K562 (cell line): ENCODE results near the gene TENT4B. TPM values are rescaled to one million over a fixed set of nuclear protein-coding genes. Genes with fewer than 3 reads are reported as not detected.

ENCODE experiments used
- CREM ChIP-seq: IDR thresholded peaks from 2 replicates; pipeline ENCODE4 v1.6.1; 2014; ENCODE audit warnings: antibody characterized with exemption, low read depth
- DPF2 ChIP-seq: fragments of 450-650 bp; IDR thresholded peaks from 2 replicates; pipeline ENCODE4 v1.6.1; 2016
- ESRRA ChIP-seq: fragments of 450-650 bp; IDR thresholded peaks from 2 replicates; pipeline ENCODE4 v1.6.1; 2014; ENCODE audit warnings: low read depth, mild to moderate bottlenecking, moderate library complexity, borderline replicate concordance
- ETV6 ChIP-seq, 3 experiments: fragments of 150-350 bp in 1 of 3; sonication (generic) in 1 of 3; formaldehyde crosslinking in 1 of 3; IDR thresholded peaks; 2 replicates each; pipeline versions ENCODE4 v1.6.1 to v1.8.0; 2014 to 2022; ENCODE audit warnings: borderline replicate concordance in 2 of 3, low read depth in 2 of 3, antibody characterized with exemption in 1 of 3, low read length in 1 of 3, mild to moderate bottlenecking in 1 of 3, missing genetic modification reagents in 1 of 3
- HIVEP1 ChIP-seq: fragments of 250-450 bp; sonication (Bioruptor Pico); IDR thresholded peaks from 2 replicates; pipeline ENCODE4 v1.4.0; 2020; ENCODE audit warnings: mild to moderate bottlenecking
- HNRNPLL ChIP-seq: fragments of 200-400 bp; formaldehyde crosslinking; IDR thresholded peaks from 2 replicates; pipeline ENCODE4 v1.6.1; 2017; ENCODE audit warnings: low read length, low read depth, mild to moderate bottlenecking; ENCODE audit not compliant: poor library complexity, severe bottlenecking
- MTF1 ChIP-seq: fragments of 250-450 bp; sonication (Bioruptor Pico); IDR thresholded peaks from 2 replicates; pipeline ENCODE4 v1.9.0; 2021; ENCODE audit warnings: moderate library complexity, mild to moderate bottlenecking, inconsistent platforms, borderline replicate concordance
- NR2C1 ChIP-seq, 2 experiments: fragments of 450-650 bp; IDR thresholded peaks; 2 replicates each; pipeline ENCODE4 v1.6.1; 2017; ENCODE audit warnings: mild to moderate bottlenecking in 2 of 2, antibody characterized with exemption in 1 of 2, inconsistent platforms in 1 of 2, missing compliant biosample characterization in 1 of 2, missing genetic modification characterization in 1 of 2
- PPARD ChIP-seq: fragments of 250-450 bp; sonication (Bioruptor Pico); IDR thresholded peaks from 2 replicates; pipeline ENCODE4 v1.8.0; 2022; ENCODE audit warnings: inconsistent platforms, mild to moderate bottlenecking, moderate library complexity
- PYGO2 ChIP-seq: fragments of 450-650 bp; IDR thresholded peaks from 2 replicates; pipeline ENCODE4 v1.6.1; 2016; ENCODE audit warnings: mild to moderate bottlenecking, missing genetic modification characterization, moderate library complexity, missing compliant biosample characterization
- ZNF174 ChIP-seq: fragments of 250-450 bp; sonication (Bioruptor Pico); IDR thresholded peaks from 2 replicates; pipeline ENCODE4 v1.4.0; 2020; ENCODE audit warnings: mild to moderate bottlenecking
- polyA plus RNA-seq, 8 experiments: library from polyadenylated mRNA; depleted of rRNA in 4 of 8; stranded (reverse) in 5 of 8; unstranded in 3 of 8; fragments of >200 nt; fragmentation: Nextera tagmentation in 2 of 8; fragmentation: Illumina TruSeq in 1 of 8; extraction: Ambion mirVana in 2 of 8; extraction: Trizol in 1 of 8; gene quantifications; 2 replicates each; pipeline versions ENCODE4 v1.2.1 to v1.2.3, GENCODE V29; 2011 to 2014; ENCODE audit warnings: inconsistent platforms in 1 of 8, missing spikeins in 1 of 8
- total RNA-seq, 7 experiments: library from RNA; depleted of rRNA in 6 of 7; stranded (reverse); fragments of >200 nt in 6 of 7; fragmentation: Illumina TruSeq in 2 of 7; extraction: Trizol in 2 of 7; gene quantifications; 2 replicates each; pipeline versions ENCODE4 v1.2.1 to v1.2.3, GENCODE V29; 2011 to 2021; ENCODE audit warnings: low replicate concordance in 1 of 7
- TF ChIP-seq, protein P1 (sequence below): fragments of 450-650 bp; IDR thresholded peaks from 2 replicates; pipeline ENCODE4 v1.6.1; 2014; ENCODE audit warnings: low read depth, mild to moderate bottlenecking, moderate library complexity, borderline replicate concordance
- TF ChIP-seq, protein P2 (sequence below): fragments of 450-650 bp; IDR thresholded peaks from 2 replicates; pipeline ENCODE4 v1.6.1; 2016; ENCODE audit warnings: mild to moderate bottlenecking
- TF ChIP-seq, protein P3 (sequence below): fragments of 450-650 bp; IDR thresholded peaks from 2 replicates; pipeline ENCODE4 v1.6.1; 2017; ENCODE audit warnings: antibody characterized with exemption, mild to moderate bottlenecking
- TF ChIP-seq, protein P4 (sequence below): fragments of 150-350 bp; IDR thresholded peaks from 2 replicates; pipeline ENCODE4 v1.6.1; 2014; ENCODE audit warnings: low read depth, mild to moderate bottlenecking, low read length, borderline replicate concordance

TENT4B gene
- total and polyA plus RNA-seq, 9 of the 15 experiments (the other 6 are each of a cell fraction or from before 2014, with no cell fraction given): 5.2 to 8.4 (median 7.0) TPM

DNA sequence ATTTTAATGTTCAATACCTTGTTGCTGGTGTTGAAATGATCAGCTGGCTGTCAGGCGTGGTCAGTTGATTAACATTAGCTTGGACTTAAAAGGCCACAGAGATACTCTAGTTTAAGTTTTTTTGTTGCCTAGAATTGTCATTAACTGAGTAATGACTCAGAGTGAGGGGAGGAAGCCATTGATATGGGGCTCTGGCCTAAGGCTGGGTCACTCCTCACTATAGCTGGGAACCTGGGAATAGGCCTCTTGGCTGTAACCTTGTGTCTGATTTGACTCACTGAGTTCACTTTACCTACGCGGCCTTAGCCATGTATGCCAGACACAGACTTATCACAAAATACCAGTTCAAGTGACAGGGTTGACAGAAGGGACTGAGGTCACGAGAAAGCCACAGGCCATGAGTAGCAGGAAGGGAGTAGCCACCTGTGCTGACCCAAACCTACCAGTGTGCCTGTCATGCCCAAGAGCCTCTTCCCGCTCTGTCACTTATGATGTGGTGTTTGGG, 75.3 kb downstream of the TENT4B start (continued):
- no peak for TF ChIP-seq PPARD (CRISPR knock-in tag)
- no peak for TF ChIP-seq NR2C1 (IDR thresholded peaks at IDR 0.05)
- peak; percentile 50 for TF ChIP-seq NR2C1 (tag; IDR thresholded peaks at IDR 0.05)
- TF ChIP-seq, protein P1, sequence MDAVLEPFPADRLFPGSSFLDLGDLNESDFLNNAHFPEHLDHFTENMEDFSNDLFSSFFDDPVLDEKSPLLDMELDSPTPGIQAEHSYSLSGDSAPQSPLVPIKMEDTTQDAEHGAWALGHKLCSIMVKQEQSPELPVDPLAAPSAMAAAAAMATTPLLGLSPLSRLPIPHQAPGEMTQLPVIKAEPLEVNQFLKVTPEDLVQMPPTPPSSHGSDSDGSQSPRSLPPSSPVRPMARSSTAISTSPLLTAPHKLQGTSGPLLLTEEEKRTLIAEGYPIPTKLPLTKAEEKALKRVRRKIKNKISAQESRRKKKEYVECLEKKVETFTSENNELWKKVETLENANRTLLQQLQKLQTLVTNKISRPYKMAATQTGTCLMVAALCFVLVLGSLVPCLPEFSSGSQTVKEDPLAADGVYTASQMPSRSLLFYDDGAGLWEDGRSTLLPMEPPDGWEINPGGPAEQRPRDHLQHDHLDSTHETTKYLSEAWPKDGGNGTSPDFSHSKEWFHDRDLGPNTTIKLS: no peak
- TF ChIP-seq DPF2: no peak; the same call in 1 of the 2 replicates
- TF ChIP-seq, protein P2, sequence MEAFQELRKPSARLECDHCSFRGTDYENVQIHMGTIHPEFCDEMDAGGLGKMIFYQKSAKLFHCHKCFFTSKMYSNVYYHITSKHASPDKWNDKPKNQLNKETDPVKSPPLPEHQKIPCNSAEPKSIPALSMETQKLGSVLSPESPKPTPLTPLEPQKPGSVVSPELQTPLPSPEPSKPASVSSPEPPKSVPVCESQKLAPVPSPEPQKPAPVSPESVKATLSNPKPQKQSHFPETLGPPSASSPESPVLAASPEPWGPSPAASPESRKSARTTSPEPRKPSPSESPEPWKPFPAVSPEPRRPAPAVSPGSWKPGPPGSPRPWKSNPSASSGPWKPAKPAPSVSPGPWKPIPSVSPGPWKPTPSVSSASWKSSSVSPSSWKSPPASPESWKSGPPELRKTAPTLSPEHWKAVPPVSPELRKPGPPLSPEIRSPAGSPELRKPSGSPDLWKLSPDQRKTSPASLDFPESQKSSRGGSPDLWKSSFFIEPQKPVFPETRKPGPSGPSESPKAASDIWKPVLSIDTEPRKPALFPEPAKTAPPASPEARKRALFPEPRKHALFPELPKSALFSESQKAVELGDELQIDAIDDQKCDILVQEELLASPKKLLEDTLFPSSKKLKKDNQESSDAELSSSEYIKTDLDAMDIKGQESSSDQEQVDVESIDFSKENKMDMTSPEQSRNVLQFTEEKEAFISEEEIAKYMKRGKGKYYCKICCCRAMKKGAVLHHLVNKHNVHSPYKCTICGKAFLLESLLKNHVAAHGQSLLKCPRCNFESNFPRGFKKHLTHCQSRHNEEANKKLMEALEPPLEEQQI: no peak
- TF ChIP-seq HNRNPLL: no peak
- TF ChIP-seq MTF1: no peak
- no peak for TF ChIP-seq ESRRA
- 0 out of 2 replicates have a peak, but pooled peaks have one; percentile 14 for TF ChIP-seq CREM
- TF ChIP-seq HIVEP1: no peak
- TF ChIP-seq, protein P3, sequence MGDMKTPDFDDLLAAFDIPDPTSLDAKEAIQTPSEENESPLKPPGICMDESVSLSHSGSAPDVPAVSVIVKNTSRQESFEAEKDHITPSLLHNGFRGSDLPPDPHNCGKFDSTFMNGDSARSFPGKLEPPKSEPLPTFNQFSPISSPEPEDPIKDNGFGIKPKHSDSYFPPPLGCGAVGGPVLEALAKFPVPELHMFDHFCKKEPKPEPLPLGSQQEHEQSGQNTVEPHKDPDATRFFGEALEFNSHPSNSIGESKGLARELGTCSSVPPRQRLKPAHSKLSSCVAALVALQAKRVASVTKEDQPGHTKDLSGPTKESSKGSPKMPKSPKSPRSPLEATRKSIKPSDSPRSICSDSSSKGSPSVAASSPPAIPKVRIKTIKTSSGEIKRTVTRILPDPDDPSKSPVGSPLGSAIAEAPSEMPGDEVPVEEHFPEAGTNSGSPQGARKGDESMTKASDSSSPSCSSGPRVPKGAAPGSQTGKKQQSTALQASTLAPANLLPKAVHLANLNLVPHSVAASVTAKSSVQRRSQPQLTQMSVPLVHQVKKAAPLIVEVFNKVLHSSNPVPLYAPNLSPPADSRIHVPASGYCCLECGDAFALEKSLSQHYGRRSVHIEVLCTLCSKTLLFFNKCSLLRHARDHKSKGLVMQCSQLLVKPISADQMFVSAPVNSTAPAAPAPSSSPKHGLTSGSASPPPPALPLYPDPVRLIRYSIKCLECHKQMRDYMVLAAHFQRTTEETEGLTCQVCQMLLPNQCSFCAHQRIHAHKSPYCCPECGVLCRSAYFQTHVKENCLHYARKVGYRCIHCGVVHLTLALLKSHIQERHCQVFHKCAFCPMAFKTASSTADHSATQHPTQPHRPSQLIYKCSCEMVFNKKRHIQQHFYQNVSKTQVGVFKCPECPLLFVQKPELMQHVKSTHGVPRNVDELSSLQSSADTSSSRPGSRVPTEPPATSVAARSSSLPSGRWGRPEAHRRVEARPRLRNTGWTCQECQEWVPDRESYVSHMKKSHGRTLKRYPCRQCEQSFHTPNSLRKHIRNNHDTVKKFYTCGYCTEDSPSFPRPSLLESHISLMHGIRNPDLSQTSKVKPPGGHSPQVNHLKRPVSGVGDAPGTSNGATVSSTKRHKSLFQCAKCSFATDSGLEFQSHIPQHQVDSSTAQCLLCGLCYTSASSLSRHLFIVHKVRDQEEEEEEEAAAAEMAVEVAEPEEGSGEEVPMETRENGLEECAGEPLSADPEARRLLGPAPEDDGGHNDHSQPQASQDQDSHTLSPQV: 0 out of 2 replicates have a peak, but pooled peaks have one; percentile 28
- TF ChIP-seq PYGO2 (tag): no peak
- TF ChIP-seq, protein P4, sequence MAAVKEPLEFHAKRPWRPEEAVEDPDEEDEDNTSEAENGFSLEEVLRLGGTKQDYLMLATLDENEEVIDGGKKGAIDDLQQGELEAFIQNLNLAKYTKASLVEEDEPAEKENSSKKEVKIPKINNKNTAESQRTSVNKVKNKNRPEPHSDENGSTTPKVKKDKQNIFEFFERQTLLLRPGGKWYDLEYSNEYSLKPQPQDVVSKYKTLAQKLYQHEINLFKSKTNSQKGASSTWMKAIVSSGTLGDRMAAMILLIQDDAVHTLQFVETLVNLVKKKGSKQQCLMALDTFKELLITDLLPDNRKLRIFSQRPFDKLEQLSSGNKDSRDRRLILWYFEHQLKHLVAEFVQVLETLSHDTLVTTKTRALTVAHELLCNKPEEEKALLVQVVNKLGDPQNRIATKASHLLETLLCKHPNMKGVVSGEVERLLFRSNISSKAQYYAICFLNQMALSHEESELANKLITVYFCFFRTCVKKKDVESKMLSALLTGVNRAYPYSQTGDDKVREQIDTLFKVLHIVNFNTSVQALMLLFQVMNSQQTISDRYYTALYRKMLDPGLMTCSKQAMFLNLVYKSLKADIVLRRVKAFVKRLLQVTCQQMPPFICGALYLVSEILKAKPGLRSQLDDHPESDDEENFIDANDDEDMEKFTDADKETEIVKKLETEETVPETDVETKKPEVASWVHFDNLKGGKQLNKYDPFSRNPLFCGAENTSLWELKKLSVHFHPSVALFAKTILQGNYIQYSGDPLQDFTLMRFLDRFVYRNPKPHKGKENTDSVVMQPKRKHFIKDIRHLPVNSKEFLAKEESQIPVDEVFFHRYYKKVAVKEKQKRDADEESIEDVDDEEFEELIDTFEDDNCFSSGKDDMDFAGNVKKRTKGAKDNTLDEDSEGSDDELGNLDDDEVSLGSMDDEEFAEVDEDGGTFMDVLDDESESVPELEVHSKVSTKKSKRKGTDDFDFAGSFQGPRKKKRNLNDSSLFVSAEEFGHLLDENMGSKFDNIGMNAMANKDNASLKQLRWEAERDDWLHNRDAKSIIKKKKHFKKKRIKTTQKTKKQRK: no peak
- TF ChIP-seq ZNF174: no peak
- no peak for TF ChIP-seq ETV6 (IDR thresholded peaks at IDR 0.05; ENCODE audit: borderline replicate concordance in 1 of 2, low read depth in 2 of 2, low read length in 1 of 2)
- TF ChIP-seq ETV6 (CRISPR knock-in tag; IDR thresholded peaks at IDR 0.05; ENCODE audit: borderline replicate concordance): no peak
